CD4-positive, alpha-beta T cell treated with Interferon gamma for 1 hour (primary cell): ENCODE results near the gene TTC33.
A peak's percentile ranks its signal among the peaks of the same experiment; 100 is the strongest.
"Not testable (repeated sequence)": the region's sequence is repeated elsewhere in the genome, so short reads cannot be mapped to it uniquely, and the experiment has no call there.

ENCODE experiments used
- DNase-seq: peaks from one replicate; pipeline ENCODE4 v3.0.0-alpha.2; 2020

Gene TTC33

GRCh38 chr5:40605295-40605958, 150.3 kb downstream of the TTC33 start:
- no peak for DNase-seq

GRCh38 chr5:40603378-40603777, 152.4 kb downstream of the TTC33 start:
- DNase-seq: no peak

- DNase-seq: no peak
Measured at GRCh38 chr5:40601198-40601868, 154.4 kb downstream of the TTC33 start.

GRCh38 chr5:40600383-40600782, 155.4 kb downstream of the TTC33 start:
- DNase-seq: no peak

GRCh38 chr5:40599676-40600075, 156.1 kb downstream of the TTC33 start:
- DNase-seq: no peak

- DNase-seq: no peak
Measured at GRCh38 chr5:40594811-40595210, 160.9 kb downstream of the TTC33 start.

- DNase-seq: not testable (repeated sequence)
Measured at GRCh38 chr5:40591727-40592396, 163.9 kb downstream of the TTC33 start.

- no peak for DNase-seq
Measured at GRCh38 chr5:40587376-40587775, 168.4 kb downstream of the TTC33 start.

GRCh38 chr5:40585537-40586267, 170.1 kb downstream of the TTC33 start:
- DNase-seq: no peak

GRCh38 chr5:40584054-40584453, 171.7 kb downstream of the TTC33 start:
- no peak for DNase-seq

GRCh38 chr5:40578501-40579451, 177.0 kb downstream of the TTC33 start:
- peak; percentile 1 for DNase-seq

GRCh38 chr5:40577718-40578117, 178.0 kb downstream of the TTC33 start:
- no peak for DNase-seq

GRCh38 chr5:40575921-40576320, 179.8 kb downstream of the TTC33 start:
- no peak for DNase-seq

- no peak for DNase-seq
Measured at GRCh38 chr5:40575411-40575810, 180.3 kb downstream of the TTC33 start.

- DNase-seq: no peak
Measured at GRCh38 chr5:40572937-40573336, 182.8 kb downstream of the TTC33 start.

- no peak for DNase-seq
Measured at GRCh38 chr5:40572391-40572790, 183.4 kb downstream of the TTC33 start.

GRCh38 chr5:40571729-40572128, 184.0 kb downstream of the TTC33 start:
- no peak for DNase-seq

GRCh38 chr5:40570408-40571129, 185.2 kb downstream of the TTC33 start:
- no peak for DNase-seq

GRCh38 chr5:40569546-40570270, 186.1 kb downstream of the TTC33 start:
- DNase-seq: no peak

- no peak for DNase-seq
Measured at GRCh38 chr5:40568548-40568947, 187.2 kb downstream of the TTC33 start.

- DNase-seq: not testable (repeated sequence)
Measured at GRCh38 chr5:40563173-40563572, 192.6 kb downstream of the TTC33 start.
